ENCODE measurements around the gene CEP162.
"Not testable (repeated sequence)": the region's sequence is repeated elsewhere in the genome, so short reads cannot be mapped to it uniquely, and the experiment has no call there.

The CEP162 gene, protein sequence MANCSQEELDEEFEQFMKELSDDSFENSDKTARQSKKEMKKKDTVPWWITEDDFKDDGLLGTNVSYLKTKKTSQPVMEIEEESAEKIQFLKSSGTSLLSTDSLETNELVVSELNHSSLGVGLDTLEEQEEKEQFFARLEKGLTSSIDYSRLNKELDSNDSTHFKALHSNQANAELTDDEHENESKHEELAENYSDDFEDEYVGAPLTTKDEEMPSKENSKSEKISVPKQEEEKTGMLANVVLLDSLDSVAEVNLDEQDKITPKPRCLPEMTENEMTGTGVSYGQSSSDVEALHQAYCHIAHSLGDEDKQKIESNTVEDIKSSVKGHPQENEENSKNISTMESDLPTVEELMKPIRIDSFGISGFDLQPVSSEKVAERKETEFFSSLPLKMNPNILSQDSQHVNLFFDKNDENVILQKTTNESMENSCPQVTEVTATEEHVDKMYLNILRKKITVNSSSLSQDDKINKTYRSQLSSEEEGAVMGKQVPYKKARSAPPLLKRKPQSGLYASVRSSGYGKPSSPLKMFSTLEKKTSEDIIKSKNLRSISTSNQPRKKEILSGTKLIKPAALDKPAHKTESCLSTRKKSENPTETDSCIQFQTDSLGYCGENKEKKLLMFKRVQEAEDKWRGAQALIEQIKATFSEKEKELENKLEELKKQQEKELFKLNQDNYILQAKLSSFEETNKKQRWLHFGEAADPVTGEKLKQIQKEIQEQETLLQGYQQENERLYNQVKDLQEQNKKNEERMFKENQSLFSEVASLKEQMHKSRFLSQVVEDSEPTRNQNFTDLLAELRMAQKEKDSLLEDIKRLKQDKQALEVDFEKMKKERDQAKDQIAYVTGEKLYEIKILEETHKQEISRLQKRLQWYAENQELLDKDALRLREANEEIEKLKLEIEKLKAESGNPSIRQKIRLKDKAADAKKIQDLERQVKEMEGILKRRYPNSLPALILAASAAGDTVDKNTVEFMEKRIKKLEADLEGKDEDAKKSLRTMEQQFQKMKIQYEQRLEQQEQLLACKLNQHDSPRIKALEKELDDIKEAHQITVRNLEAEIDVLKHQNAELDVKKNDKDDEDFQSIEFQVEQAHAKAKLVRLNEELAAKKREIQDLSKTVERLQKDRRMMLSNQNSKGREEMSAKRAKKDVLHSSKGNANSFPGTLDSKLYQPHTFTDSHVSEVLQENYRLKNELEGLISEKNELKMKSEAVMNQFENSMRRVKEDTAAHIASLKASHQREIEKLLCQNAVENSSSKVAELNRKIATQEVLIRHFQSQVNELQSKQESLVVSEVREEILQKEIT (N-terminal part only)

DNA sequence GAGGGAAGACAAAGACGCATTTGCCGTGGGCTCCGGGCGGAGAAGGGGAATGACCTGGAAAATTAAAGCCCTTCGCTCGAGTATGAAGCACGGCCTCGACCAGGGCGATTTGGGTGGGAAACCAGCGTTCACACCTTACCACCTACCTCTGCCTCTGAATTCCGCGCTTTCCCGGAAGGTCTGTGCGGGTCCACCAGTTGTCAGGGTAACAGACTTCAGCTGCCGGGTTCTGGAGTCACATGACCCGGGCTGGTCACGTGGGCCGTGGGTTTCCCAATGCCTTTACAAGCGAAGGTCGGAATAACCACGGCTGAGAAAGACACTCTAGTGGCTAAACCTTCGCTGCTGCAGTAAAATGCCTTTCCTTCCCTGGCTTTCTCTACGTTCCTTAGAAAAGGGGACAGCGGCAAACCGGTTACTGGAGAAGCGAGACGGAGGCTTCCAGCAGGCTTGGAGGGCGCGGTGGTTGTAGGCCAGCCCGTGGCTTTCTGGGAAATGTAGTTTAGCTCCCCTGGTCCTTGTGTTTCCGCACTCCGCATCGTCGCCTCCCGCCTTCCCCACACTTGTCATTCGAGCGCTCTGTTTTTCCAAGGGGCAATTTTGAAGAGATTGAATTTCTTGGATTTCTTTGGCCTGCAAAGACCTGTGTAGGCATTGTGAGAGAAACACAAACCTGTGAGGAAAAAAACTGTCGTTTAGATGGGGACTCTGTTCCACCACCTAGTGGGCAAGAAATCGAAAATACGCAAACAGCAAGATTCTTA lies at the start of gene CEP162:
Gene CEP162 (minus strand): TSS at position 210 of the 764 bp plus-strand sequence. CDS start 1,250 bp downstream, outside the sequence.
- peak; percentile 96 for DNase-seq

DNA sequence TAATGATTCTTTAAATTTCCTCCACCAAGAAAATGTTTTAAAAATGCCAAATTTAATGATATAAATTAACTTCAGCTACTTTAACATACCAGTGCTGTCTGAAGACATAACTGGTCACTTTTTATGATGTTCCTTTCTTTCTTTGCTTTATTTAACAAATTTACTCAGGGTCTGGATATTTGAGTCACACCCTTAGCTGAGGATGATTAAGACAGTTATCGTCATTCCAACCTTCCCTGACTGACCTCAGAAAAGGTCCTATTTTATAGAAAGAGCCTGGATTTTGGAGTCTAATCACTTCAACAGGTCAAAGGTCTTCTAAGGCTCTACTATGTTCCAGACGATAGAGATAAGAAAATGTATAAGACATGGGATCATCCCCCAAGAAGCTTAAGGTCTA lies 47.4 kb upstream of the CEP162 start:
- DNase-seq = no peak

DNA sequence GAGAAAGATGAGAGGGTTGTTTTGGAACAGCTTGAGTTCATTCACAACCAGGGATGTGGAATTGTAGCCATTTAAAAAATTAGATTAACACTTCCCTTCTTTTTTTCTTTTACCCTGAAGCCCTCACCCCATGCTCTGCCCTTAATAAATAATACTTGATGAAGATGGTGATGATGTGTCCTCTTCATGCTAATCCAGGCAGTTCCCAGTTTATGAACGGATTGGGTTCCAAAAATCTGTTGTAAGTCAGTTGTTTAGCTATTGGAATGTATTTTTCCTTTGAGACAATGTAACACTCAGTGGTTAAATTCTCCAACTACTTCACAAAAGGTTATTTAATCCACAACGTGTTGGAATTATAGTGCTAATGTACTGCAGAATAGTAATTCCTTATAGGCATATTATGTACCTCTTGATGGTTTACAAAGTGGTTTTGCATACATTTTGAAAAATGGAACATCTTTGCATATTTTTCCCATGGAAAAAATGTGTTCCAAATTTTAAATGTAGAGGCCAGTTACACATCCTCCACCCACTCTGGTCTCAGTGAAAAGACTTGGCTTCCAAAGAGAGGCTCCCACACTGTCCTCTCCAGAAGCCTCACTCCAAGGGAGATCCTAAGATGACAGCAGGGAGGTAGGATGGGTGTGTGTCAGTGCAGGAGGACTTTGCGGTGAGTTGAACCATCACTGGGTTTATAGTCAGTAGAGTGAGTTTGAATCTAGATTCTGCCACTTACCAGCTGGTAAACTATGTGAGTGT lies 45.8 kb upstream of the CEP162 start:
- DNase-seq = no peak

DNA sequence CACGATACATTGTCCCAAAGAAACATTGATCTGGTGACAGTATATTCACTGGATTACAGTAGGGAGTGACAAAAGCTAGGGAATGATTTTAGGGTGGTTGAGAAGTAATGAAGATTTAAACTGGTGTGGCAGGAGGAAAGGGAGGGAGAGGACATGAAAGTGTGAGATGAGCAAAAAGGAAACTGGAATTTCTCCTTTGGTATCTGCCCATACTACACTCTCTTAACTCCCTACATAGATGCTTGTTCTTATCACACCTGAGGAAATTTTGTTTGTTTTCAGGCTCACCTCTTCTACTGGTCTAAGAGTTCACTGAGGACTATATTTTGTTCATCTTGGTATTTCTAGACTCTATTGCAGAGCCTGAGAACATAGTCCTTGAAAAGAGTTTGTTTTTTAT lies 44.9 kb upstream of the CEP162 start:
- DNase-seq = no peak

DNA sequence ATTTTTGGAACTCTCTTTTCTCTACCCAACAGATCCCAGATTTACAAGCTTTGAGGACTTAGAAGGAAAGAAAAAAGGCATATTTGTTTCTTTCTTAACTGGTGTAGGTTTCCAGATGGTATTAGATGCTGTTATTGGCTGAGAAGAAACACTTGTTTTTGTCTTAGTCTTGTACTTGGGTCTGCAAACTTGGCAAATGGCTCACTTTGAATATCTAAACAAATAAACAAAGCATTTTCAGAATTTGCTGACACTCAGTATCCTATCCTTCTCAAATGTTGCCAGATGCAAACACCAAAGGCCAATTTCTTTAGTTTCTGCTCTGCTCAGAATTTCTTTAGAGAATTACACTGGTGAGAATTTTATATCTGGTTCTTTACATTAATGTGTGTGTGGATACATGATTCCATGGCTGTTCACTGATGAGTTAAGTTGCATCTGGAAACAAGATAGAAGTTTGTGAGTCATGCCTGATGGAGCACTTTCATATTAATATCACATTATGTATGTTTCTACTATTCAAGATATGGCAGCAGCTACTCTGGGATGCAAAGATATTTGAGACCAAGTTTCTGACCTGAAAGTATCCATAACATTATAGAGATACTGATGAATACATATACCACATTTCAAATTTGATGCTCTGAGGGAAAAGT lies 43.7 kb upstream of the CEP162 start:
- no peak for DNase-seq

DNA sequence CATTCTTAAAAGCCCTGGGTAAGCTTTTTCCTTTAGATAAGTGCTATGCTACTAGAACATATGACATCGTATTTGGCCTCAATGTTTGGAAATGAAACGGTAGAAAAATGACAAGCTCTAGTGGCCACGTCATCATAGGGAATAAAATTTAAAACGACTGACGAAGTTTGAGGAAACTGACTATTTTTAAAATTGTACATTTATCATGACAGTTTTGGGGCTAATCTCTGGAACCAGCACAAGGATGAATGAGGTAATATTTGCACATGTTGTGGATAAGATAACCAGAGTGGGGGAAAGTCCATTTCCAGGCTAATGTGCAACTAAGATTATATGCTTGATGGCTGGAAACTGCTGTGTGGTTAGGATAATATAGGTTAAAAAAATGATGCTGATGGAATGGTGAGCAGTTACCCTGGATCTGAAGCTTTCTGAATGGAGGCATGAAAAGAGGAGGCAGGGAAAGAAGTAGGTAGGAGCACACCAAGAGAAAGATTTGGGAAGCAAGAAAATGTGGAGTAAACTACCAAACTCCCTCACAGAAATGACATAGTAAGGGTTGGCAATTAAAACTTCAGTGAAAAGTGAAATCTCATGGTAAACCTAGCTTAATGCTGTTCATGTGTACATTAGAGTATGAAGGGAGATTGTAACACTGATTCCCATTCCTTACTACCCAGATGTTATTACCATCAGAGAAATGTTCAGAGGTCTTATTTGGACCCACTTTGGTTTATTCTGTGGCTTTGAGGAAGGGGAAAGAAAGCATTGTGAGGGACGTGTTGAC lies 42.7 kb upstream of the CEP162 start:
- peak; percentile 64 for DNase-seq

DNA sequence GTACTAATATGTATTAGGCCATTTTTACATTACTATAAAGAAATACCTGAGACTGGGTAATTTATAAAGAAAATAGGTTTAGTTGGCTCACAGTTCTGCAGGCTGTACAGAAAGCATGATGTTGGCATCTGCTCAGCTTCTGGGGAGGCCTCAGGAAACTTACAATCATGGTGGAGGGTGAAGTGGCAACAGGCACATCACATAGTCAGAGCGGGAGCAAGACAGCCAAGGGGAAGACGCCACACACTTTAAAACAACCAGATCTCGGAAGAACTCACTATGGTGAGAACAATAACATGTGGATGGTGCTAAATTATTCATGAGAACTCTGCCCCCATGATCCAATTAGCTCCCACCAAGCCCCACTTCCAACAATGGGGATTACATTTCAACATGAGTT lies 41.3 kb upstream of the CEP162 start:
- DNase-seq = no peak

DNA sequence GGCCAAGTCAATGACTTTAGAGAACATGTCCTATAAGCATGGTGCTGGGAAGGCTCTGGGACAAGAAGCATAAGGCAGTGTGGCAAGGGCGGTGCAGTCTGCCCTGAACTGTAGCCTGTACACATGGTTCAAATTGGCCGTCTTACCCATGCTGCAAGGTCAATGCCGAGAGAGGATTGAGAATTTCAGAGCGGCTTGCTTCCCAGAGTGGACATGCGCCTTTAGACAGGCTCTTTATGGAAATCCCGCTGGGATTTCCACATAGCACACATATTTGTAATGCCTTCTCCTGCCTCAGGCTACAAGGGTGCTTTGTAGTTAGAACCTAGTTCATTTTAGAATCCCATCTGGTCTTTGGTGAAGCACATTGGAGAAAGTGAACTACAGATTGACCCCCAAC lies 36.1 kb upstream of the CEP162 start:
- no peak for DNase-seq

DNA sequence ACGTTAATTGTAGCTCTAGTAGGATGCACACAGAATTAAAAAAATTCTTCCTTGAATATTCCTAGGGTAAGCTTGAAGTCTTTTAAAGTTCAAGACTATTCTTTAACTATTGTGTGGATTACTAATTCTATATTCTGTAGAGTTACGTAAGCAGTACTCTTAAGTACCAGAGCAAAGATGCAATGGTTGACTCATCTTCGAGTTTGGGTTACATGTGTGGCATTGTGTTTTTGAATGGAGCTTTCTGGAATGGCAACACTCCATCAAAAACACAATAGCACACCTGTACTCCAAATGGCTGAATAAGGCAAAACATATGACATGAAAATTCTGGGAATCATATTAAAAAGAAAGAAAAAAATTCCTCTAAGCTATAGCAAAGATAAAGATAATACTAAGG lies 33.5 kb upstream of the CEP162 start:
- DNase-seq = no peak

DNA sequence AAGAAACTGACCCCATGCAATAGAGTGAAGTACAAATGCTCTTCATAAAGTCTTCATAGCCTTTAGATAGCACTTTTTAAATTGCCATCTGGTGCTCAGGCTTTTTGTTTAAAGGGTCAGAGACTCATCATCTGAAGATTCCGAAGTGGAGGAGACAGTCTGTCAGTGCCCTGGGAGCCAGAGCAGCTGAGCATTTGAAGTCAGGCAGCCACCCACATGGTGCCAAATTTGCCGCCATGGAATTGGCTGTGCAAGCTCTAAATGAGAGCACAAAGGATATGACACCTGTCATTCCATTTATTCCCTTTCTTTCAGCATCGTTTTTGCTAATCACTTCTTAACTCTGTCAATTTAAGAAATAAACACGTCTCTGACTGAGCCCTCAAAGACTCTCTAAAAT lies 32.8 kb upstream of the CEP162 start:
- no peak for DNase-seq

DNA sequence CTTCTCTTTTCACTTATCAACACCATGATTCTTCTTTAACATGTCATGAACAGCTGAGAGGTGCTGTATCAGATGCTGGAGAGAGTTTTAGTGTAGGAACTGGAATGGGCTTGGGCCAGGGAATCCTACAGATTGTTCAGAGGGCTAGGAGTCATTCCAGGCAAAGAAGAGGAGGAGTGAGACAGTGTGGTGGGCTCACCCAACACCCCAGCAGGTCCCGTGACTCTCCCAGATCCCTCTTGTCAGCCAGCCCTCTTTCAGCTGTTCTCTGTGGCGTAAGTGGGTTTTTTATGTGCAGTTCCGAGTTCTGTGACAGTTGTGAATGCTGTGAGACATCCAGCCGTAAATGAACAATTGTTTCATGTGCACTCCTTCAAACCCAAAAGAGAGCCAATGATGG lies 31.4 kb upstream of the CEP162 start:
- no peak for DNase-seq

DNA sequence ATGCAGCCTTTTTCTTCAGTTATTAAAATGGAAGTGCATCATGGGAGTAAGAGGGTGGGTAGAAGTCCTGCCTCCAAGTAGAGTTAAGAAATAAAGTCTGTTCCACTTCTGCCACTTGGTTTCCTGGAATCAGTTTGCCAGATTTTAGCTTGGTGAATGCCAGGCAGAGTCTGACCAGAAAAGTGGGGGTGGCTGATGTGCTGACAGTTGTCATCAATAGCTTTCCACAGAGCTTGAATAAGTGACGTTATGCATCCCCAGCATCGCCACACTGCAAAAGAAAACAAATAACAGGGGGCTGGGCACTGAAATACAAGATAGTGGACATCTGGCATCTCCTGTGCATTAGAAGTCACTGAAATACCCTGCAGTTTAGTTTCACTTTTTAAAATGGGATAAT lies 30.8 kb upstream of the CEP162 start:
- DNase-seq = no peak

DNA sequence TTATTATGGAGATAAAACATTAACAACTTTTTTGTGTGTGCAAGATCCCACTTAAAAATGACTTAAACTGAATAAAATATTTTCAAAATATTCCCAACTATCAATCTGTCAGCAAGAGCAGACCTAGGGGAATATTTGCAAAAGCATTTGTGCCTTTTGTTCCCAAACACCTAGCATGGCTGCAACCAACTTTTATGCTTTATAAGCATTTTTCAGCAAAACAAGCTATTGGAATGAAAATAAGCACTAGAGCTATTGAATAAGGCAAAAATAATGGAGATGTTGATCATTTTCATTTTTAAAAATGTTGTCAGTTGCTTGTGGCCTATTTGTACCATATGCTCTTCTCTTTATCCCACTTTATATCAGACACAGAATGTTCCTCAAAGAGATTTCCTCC lies 28.2 kb upstream of the CEP162 start:
- no peak for DNase-seq

DNA sequence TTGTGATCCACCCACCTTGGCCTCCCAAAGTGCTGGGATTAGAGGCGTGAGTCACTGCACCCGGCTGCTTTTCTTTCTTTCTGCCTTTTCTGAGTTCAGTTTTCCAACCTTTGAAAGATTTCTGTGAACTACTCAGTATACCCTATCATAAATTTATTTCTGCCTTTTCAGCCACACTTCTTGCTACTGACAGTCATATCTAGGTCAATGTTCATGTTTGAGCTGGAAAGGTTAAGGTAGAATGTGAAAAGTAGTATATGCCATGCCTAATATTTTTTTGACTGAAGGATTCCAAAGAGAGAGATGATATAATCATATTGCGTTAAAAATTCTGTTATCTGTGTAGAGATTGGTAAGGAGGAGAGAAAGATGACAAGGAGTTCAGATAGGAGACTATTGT lies 25.9 kb upstream of the CEP162 start:
- DNase-seq = no peak

DNA sequence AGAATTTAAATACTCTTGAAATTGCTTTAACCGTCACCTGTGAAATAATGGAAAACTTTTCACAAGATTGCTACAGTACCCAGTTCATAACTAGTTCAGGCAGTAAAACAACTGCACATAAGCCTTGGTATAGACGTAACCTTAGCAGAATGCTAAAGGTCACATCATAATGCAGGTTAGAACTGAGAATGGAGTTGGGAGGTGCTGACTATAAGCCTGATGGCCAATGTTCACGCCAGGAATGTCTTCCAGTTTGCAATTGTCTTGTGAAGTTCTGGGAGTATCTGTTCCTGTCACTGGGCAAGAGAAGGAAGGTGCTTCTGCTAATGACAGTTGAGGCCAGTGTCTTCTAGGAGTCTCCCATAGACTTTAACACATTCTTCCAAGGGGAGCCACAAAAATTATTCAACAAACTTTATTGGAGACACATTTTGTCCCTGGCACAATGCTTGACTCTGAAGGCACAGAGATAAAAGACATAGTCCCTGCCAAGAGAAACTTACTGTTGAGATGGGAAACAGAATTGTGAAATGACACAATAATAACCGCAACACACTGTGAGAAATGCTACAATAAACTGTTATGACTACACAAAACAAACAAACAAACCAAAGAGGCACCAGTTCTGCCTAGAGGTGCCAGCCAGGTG lies 24.6 kb upstream of the CEP162 start:
- no peak for DNase-seq

DNA sequence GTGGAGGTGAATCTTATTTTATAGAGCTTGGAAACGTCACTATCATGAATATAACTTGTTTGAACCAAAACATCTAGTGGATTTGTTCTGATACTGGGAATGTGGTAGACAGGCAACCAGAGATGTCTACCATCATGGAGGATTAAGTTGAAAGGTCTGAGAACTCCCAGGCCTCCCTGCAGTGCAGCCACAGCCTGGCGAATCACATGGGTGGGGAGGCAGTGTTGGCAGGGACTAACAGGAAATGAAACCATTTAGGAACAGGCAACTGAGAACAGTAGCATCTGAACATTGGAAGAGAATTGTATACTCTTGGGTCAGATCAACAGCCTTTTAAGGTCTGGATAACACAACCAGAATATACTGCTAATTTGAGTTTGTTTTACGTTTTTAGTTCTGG lies 22.3 kb upstream of the CEP162 start:
- no peak for DNase-seq

DNA sequence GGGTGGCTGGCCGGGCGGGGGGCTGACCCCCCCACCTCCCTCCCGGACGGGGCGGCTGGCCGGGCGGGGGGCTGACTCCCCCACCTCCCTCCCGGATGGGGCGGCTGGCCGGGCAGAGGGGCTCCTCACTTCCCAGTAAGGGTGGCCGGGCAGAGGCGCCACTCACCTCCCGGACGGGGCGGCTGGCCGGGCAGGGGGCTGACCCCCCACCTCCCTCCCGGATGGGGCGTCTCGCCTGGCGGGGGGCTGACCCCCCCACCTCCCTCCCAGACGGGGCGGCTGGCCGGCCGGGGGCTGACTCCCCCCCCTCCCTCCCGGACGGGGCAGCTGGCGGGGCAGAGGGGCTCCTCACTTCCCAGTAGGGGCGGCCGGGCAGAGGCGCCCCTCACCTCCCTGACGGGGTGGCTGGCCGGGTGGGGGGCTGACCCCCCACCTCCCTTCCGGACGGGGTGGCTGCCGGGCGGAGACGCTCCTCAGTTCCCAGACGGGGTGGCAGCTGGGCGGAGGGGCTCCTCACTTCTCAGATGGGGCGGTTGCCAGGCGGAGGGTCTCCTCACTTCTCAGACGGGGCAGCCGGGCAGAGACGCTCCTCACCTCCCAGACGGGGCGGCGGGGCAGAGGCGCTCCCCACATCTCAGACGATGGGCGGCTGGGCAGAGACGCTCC lies 17.1 kb upstream of the CEP162 start:
- DNase-seq = not testable (repeated sequence)

DNA sequence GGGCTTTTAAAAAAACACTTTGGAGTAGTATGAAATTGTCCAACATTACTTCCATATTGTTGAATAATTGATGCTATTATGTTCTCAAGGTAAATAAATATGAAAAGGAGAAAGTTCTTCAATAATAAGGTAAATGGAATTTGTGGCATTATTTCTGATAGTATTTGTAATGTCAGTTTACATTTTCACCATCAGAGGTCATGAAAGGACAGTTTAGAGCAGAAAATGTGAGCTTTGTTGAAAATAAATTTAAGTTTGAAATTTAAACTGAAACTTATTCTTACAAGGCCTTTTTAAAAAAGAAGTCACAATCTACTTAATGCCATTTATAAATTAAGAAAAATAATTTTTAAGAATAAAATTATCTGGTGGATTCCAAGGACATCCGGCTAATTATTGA lies 15.8 kb upstream of the CEP162 start:
- no peak for DNase-seq

DNA sequence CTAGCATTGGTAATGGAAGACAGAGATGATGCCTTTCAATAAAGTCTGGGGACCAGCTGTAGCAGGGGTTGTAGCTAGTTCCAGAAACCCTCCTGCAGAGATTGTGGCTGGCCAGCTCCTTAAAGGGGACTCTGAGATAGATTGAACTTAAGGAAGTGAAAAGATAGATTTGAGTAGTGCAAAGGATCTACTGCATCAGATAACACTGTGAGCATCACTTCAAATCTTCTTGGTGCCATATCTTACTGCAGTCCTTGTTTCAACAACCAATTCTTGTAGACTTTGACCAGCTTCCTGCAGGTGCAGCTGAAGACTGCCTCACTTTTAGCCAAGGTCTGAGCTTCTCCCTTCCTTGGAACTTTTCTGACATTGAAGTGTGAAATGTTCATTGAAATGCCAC lies 14.8 kb upstream of the CEP162 start:
- no peak for DNase-seq
